ENCODE measurements around the gene TRIO. TPM values are rescaled to one million over a fixed set of nuclear protein-coding genes. Genes with fewer than 3 reads are reported as not detected.

The TRIO gene
- total RNA-seq, 2 experiments from 2014 or later, result 3.5 to 6.6 TPM

DNA sequence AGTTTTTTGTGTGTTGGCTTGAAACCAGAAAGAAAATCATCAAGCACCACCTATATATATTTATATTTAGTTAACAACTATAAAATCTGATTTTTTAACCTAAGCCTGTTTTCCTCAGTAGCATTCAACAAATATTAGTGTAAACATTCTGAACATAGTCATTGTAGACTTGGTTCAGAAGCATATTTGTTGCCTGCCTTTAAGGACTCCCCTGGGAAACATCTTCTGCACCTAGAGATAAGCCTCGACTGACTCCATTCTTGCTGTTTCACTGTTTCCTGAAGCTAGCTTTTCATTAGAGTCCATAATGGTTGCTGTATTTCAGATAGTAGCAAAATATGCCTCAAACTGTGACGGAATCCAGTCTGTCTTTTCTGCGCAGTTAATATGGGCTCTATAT is 123.5 kb downstream of the TRIO start:
- ATAC-seq (no peak), DNase-seq (no peak)
- Mint-ChIP-seq H3K36me3 (ENCODE audit: low read depth) (no peaks in the 10 kb centered on the region), H3K4me3 (no peak overlapping the region), H3K27ac (no peak overlapping the region), H3K27me3 (ENCODE audit: low read depth) (peaks cover 34% of the 10 kb centered on the region), H3K9me3 (ENCODE audit: insufficient read depth) (no peaks in the 10 kb centered on the region), H3K4me1 (ENCODE audit: low read depth) (peaks cover 9% of the 10 kb centered on the region)
- CTCF ChIA-PET, result no interaction called here
- POLR2A ChIA-PET, result no interaction called here

DNA sequence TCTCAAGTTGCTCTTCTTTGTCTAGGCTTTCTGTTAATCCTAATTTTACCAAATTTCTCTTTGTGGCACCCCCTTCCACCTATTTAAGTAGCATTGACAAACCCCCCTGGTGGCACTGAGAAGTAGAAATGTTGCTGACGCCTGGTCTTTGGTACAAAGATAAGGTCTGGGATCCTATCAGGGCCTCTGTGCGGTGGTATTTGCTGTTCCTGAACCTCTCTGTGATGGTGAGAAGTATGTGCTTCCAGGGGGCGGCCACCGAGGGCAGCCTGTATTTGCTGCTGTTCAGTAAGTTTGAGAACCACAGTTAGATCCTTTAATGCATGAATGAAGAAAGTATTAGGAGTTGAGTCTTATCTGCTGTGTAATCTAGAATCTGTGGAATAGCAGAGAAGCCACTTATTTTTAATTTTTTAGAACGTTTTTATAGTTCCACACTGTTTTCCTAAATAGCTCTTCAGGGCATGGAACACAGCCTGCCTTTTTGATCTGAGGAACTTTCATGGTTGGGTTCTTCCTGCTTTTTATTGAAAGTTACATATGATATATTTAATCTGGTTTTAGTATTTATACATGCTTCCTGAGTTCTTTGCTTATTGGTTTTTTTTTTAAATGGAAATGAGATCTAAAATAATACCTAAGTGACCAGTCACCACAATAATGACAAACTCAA is 124.2 kb downstream of the TRIO start:
- DNase-seq, result no peak
- Mint-ChIP-seq H3K27ac (no peak overlapping the region), H3K27me3 (ENCODE audit: low read depth) (peaks cover 30% of the 10 kb centered on the region), H3K4me3 (no peak overlapping the region), H3K36me3 (ENCODE audit: low read depth) (no peaks in the 10 kb centered on the region), H3K4me1 (ENCODE audit: low read depth) (peaks cover 9% of the 10 kb centered on the region), H3K9me3 (ENCODE audit: insufficient read depth) (no peaks in the 10 kb centered on the region)
- POLR2A ChIA-PET, result no interaction called here
- no peak for ATAC-seq
- CTCF ChIA-PET, result no interaction called here

DNA sequence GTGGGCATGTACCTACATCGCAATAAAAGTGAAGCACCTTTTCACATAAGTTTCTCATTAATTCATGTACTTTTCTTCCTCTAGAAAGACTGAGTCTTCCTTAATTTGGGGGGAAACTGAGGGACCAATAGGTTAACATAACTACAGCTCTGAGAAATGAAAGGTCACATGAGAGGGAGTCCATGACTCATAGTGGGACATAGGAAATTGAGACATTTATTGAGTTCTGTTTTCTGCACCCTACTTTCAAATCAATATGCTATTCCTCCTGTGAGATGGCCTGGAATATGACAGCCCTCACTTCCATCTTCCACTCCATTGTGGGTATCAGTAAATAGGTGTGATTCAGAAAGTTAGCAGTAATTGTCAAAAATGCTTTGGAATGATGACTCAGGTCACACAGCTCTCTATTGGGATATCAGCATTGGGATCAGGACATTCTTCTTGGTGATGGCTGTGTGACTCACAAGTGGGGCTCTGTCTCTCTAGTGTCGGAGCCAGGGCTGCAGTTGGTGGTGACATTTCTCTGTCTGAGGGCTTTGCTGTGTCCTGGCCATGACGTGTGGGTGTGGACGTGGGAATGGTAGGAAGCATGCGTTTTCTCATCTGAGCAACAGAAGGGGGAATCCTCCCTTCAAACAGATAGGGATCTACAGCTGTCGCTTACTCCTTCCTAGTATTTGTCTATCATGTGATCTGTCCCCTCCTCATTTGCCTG is 125.0 kb downstream of the TRIO start:
- Mint-ChIP-seq H3K27ac (no peak overlapping the region), H3K4me3 (no peak overlapping the region), H3K36me3 (ENCODE audit: low read depth) (no peaks in the 10 kb centered on the region), H3K27me3 (ENCODE audit: low read depth) (peaks cover 23% of the 10 kb centered on the region), H3K9me3 (ENCODE audit: insufficient read depth) (no peaks in the 10 kb centered on the region), H3K4me1 (ENCODE audit: low read depth) (peaks cover 9% of the 10 kb centered on the region)
- ATAC-seq (no peak), DNase-seq (no peak)
- CTCF ChIA-PET, result no interaction called here
- POLR2A ChIA-PET, result no interaction called here

DNA sequence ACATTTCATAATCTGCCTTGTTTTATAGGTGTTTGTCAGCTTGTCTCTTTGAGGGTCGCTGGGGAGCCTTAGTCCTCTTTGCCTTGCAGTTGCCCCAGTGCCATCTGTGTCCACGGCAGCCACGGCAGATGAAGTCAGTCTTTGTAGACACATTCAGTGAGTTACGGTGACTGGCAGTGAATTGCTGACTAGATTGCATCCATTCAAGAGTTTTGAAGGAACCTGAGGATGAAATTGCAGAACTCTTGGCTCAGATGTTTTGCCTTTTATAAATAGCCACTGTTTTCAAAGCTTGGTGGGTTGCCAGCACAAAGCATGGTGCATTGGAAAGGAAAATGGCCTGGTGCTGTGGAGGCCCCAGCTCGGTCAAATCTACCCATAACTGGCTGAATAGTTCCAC is 125.6 kb downstream of the TRIO start:
- Mint-ChIP-seq H3K9me3 (ENCODE audit: insufficient read depth) (no peaks in the 10 kb centered on the region), H3K27me3 (ENCODE audit: low read depth) (peaks cover 19% of the 10 kb centered on the region), H3K27ac (no peak overlapping the region), H3K4me1 (ENCODE audit: low read depth) (peaks cover 9% of the 10 kb centered on the region), H3K36me3 (ENCODE audit: low read depth) (no peaks in the 10 kb centered on the region), H3K4me3 (no peak overlapping the region)
- ATAC-seq (no peak), DNase-seq (no peak)
- CTCF ChIA-PET, result interaction anchor here (2.2 kb wide), 1 partner anchor 11 kb away, joined by 10 read pairs; no protein-coding TSS in a partner anchor
- POLR2A ChIA-PET, result no interaction called here

DNA sequence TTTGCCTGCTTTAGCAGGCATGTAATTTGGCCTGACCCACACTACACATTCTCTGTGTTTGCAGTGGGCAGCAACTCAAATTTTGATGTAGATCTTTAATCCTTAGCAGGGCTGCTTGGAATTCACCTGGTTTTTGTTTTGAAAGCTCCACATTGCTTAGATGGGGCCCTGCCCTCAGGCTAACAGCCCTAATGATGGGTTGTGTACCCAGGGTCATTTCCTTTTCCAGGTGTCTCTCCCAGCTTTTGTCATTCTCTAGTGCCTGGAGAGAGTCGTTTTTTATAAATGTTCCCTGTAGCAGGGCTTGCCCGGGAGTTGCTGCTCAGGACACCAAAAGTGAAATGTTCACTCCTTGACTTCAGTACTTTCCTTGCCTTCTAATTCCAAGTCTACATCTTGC is 126.3 kb downstream of the TRIO start:
- ChIA-PET POLR2A (no interaction called here), CTCF (interaction anchor here (0.8 to 2.2 kb wide), 6 partner anchors 9 to 160 kb away, joined by 3 to 10 read pairs (median 4); no protein-coding TSS in a partner anchor)
- H3K4me3 Mint-ChIP-seq, result no peak overlapping the region
- peaks cover 9% of the 10 kb centered on the region for H3K4me1 Mint-ChIP-seq (ENCODE audit: low read depth)
- ATAC-seq, result no peak
- no peaks in the 10 kb centered on the region for H3K9me3 Mint-ChIP-seq (ENCODE audit: insufficient read depth)
- H3K27ac Mint-ChIP-seq, result no peak overlapping the region
- no peak for DNase-seq
- peaks cover 20% of the 10 kb centered on the region for H3K27me3 Mint-ChIP-seq (ENCODE audit: low read depth)
- no peaks in the 10 kb centered on the region for H3K36me3 Mint-ChIP-seq (ENCODE audit: low read depth)

DNA sequence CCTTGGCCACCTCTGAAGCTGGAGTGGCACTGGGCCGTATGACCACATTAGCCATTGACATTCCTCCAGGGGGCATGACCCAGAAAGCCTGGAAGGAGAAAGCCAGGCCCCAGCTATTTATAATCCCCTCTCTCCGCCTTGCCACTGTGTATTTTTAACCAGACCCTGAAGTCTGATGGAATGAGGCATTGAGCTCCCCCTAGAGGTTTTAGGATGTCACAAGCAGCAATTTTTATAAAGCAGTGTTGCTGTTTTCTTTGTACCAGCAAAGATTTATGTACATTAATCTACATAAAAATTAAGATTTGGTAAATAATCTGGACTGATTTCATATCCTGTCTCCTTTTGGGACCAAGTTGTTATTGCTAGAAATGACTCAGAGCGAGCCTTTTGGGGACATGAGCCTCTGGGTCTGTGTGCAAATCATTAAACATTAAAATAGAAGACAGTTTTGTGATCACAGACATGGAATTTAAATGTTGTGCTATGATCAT is 127.1 kb downstream of the TRIO start:
- DNase-seq (no peak), ATAC-seq (peak; percentile 55)
- H3K4me1 Mint-ChIP-seq (ENCODE audit: low read depth), result peaks cover 2% of the 10 kb centered on the region
- no peak overlapping the region for H3K27ac Mint-ChIP-seq
- ChIA-PET POLR2A (no interaction called here), CTCF (interaction anchor here (0.7 to 2.2 kb wide), 17 partner anchors 8 to 265 kb away, joined by 3 to 10 read pairs (median 3); no protein-coding TSS in a partner anchor)
- H3K4me3 Mint-ChIP-seq, result no peak overlapping the region
- H3K27me3 Mint-ChIP-seq (ENCODE audit: low read depth), result peaks cover 14% of the 10 kb centered on the region
- no peaks in the 10 kb centered on the region for H3K9me3 Mint-ChIP-seq (ENCODE audit: insufficient read depth)
- no peaks in the 10 kb centered on the region for H3K36me3 Mint-ChIP-seq (ENCODE audit: low read depth)

DNA sequence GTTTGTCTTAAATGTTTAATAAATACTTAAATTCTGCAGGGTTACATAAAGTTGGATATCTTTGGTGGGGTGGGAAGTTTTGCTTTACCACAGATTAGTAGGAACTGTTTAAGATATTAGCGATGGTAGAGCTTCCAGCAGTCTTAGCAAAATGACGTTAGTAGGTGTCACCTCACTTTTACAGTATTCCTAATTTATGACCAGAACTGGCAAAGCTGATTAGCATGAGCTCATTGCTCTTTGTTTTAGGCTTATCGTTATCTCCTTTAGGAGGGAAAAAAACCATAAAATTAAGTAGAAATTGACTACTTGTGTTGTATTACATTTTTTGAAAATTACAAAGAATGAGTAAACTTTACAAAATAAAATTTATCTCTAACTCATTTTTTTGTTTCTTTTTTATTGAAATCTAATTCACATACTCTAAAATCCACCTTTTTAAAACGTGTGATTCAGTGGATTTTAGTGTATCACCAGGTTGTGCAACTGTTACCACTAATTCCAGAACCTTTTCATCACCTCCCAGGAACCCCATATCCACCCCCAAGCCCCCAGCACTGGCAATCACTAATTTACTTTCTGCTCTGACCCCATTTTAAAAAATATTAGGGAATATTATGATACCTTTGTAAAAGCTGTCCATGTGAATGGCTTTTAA is 129.5 kb downstream of the TRIO start:
- ATAC-seq (no peak), DNase-seq (no peak)
- Mint-ChIP-seq H3K4me3 (no peak overlapping the region), H3K27me3 (ENCODE audit: low read depth) (peaks cover 9% of the 10 kb centered on the region), H3K27ac (no peak overlapping the region), H3K9me3 (ENCODE audit: insufficient read depth) (no peaks in the 10 kb centered on the region), H3K36me3 (ENCODE audit: low read depth) (no peaks in the 10 kb centered on the region), H3K4me1 (ENCODE audit: low read depth) (peaks cover 6% of the 10 kb centered on the region)
- CTCF ChIA-PET, result no interaction called here
- POLR2A ChIA-PET, result no interaction called here

DNA sequence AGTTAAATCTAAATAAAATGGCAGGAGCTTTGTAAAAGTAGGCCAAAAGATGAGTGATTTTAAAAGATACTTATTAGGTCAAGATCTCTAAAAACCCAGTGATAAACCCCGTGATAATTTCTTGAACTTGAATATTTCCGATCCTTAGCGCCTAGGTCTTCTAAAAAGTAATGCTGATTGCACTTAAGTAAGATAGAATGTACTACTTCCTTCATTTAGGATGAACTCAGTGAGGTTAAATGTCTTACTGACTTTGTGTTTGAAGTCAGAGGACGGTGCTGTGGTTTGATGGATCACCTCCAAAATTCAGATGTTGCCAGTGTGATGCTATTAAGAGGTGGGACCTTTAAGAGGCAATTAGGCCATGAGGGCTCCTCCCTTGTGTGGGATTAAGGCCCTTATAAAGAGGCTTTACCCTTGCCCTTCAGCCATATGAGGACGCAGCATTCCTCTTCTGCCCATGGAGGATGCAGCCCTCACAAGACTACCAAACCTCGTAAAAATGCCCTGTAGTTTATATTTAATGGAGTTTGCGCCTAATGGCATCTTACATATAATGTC is 130.1 kb downstream of the TRIO start:
- H3K27ac Mint-ChIP-seq, result no peak overlapping the region
- ChIA-PET POLR2A (no interaction called here), CTCF (no interaction called here)
- H3K4me1 Mint-ChIP-seq (ENCODE audit: low read depth), result peaks cover 6% of the 10 kb centered on the region
- no peak overlapping the region for H3K4me3 Mint-ChIP-seq
- H3K9me3 Mint-ChIP-seq (ENCODE audit: insufficient read depth), result no peaks in the 10 kb centered on the region
- ATAC-seq, result no peak
- no peaks in the 10 kb centered on the region for H3K36me3 Mint-ChIP-seq (ENCODE audit: low read depth)
- H3K27me3 Mint-ChIP-seq (ENCODE audit: low read depth), result peaks cover 7% of the 10 kb centered on the region
- DNase-seq, result no peak

DNA sequence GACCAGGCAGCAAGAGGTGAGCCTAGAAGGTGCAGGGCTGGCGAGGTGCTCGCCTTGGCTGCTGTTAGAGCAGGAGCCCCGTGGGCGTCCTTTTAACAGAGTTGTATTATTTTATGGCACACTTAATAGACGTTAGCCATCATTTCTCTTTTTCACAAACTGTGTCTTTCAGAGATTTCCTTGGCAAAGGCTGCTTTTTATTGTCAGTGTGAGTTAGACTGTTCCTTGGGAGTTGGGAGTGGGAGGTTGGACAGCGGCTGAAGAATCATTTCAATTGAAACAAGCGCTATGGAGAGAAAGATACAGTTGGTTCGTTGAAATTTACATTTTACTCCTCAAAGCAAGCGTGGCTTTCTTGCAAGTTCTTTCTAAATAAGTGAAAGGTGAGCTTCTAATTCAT is 133.2 kb downstream of the TRIO start:
- CTCF ChIA-PET, result no interaction called here
- peaks cover 8% of the 10 kb centered on the region for H3K27me3 Mint-ChIP-seq (ENCODE audit: low read depth)
- peaks cover 4% of the 10 kb centered on the region for H3K4me1 Mint-ChIP-seq (ENCODE audit: low read depth)
- H3K36me3 Mint-ChIP-seq (ENCODE audit: low read depth), result no peaks in the 10 kb centered on the region
- ATAC-seq, result no peak
- POLR2A ChIA-PET, result no interaction called here
- DNase-seq, result no peak
- no peaks in the 10 kb centered on the region for H3K9me3 Mint-ChIP-seq (ENCODE audit: insufficient read depth)
- H3K4me3 Mint-ChIP-seq, result no peak overlapping the region
- H3K27ac Mint-ChIP-seq, result no peak overlapping the region

DNA sequence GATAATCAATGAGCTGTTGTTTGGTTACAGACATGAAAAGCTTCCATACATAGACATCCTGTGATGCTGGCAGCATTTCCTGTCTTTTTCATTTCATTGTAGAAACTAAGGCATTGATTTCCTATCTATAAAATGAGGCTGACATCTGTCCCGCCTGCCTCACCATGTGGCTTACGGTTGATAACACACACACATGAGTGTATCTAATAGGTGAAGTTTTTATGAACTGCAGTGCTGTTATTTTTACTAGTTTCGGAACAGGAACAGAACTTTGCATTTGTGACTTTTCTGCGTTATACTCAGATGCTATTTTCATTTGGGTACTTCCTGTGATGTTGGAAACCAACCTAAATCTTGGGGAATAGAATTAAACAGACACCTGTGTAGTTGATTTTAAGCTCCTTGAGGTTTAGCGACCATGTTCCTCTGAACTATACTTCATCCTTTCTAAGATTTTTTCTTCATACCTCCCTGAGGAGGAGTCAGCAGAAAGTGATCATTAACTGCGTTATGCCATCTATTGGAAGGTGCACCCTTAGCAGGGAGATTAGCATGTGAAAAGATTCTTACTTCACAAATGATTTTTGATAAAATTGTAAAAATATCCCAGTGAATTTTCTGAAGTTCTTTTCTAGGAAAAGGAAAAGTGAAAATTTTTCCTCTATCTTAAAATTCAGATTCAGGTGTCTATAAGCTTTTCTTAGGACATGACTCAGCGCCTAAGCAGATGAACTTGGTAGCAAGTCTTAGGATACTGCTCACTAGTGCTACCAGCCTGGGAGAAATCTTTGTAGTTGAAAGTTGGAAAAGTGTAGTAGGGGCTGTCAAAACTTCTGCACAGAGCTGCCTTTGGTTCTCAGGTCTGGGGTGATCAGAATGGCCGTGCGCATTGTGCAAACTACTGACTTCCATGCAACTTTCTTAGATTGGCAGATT is 134.5 kb downstream of the TRIO start:
- no peak overlapping the region for H3K4me3 Mint-ChIP-seq
- no peaks in the 10 kb centered on the region for H3K36me3 Mint-ChIP-seq (ENCODE audit: low read depth)
- no peak for DNase-seq
- POLR2A ChIA-PET, result no interaction called here
- CTCF ChIA-PET, result interaction anchor here (0.9 kb wide), 1 partner anchor 8 kb away, joined by 4 read pairs; no protein-coding TSS in a partner anchor
- peaks cover 8% of the 10 kb centered on the region for H3K27me3 Mint-ChIP-seq (ENCODE audit: low read depth)
- ATAC-seq, result no peak
- peaks cover 6% of the 10 kb centered on the region for H3K4me1 Mint-ChIP-seq (ENCODE audit: low read depth)
- no peak overlapping the region for H3K27ac Mint-ChIP-seq
- no peaks in the 10 kb centered on the region for H3K9me3 Mint-ChIP-seq (ENCODE audit: insufficient read depth)

DNA sequence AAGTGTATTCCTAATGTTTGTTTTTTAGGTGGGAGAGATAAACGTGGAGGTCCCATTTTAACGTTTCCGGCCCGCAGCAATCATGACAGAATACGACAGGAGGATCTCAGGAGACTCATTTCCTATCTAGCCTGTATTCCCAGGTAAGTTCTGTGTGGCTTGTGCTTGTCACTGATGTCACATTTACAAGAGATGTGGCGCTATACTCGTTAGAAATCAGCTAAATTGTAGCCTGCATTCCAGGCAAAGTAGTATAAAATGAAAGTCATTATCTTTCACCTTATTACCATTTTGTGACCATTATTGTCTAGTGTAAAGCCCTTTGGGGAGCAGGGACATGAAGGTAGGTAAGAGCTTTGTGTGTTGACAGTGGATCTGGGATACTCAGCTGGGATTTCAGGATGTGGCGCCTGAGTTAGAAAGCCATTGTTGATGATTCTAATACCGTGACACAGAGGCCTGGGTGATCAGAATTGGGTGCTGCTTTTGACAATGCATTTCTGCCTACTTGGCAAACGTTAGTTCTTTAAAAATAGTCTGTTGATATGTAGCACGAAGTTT is 137.2 kb downstream of the TRIO start:
- ATAC-seq (no peak), DNase-seq (no peak)
- no peak overlapping the region for H3K27ac Mint-ChIP-seq
- ChIA-PET CTCF (interaction anchor here (1.8 kb wide), 1 partner anchor 10 kb away, joined by 10 read pairs; no protein-coding TSS in a partner anchor), POLR2A (no interaction called here)
- no peaks in the 10 kb centered on the region for H3K36me3 Mint-ChIP-seq (ENCODE audit: low read depth)
- H3K27me3 Mint-ChIP-seq (ENCODE audit: low read depth), result peaks cover 7% of the 10 kb centered on the region
- no peaks in the 10 kb centered on the region for H3K9me3 Mint-ChIP-seq (ENCODE audit: insufficient read depth)
- H3K4me1 Mint-ChIP-seq (ENCODE audit: low read depth), result peaks cover 6% of the 10 kb centered on the region
- H3K4me3 Mint-ChIP-seq, result no peak overlapping the region
